K562 (cell line): Measurements from ENCODE around the gene HECA. TPM values are rescaled to one million over a fixed set of nuclear protein-coding genes. Genes with fewer than 3 reads are reported as not detected.
"Not testable (repeated sequence)": the region's sequence is repeated elsewhere in the genome, so short reads cannot be mapped to it uniquely, and the experiment has no call there.

ENCODE experiments used
- ATAC-seq: fragments of 200-7000 bp; cut with Tn5 transposase; 3 replicates; pipeline ENCODE4 v1.9.1; 2020; ENCODE audit warnings: moderate library complexity
- BruUV-seq: library from RNA; stranded (reverse); fragments of 400-500 nt; replicated peaks from 2 replicates; lab custom pipeline; 2021; lab: Mats Ljungman, UMichigan
- CTCF ChIA-PET: fragments of 300-600 bp; formaldehyde crosslinking; extraction: SDS; loops from one replicate; lab custom pipeline; 2021; ENCODE audit warnings: low intra/inter-chr PET ratio; lab: Yijun Ruan, JAX
- POLR2A ChIA-PET: fragments of 300-600, 350-650 bp; sonication (Branson Sonifier 250); formaldehyde crosslinking; extraction: SDS; loops from one replicate; lab custom pipeline; 2021; ENCODE audit warnings: antibody characterized with exemption, inconsistent platforms; lab: Yijun Ruan, JAX
- DNase-seq, 4 experiments: peaks; one replicate each; pipeline versions ENCODE4 v3.0.0 to v3.0.0-alpha.2; 2011 to 2018; ENCODE audit warnings: low spot score in 3 of 4, mixed read lengths in 3 of 4; ENCODE audit errors: extremely low read depth in 1 of 4
- FAIRE-seq: peaks from 2 replicates; lab custom pipeline; 2011; peaks lifted over from hg19 to GRCh38; lab: Jason Lieb, UNC
- H2AFZ ChIP-seq: 2 replicates; pipeline ENCODE4 v1.6.0; 2011; ENCODE audit warnings: low read depth, low read length, control low read depth, inconsistent platforms
- H3K27ac ChIP-seq: fragments of 200-600 bp; 3 replicates; pipeline ENCODE4 v1.8.0; 2011; ENCODE audit warnings: low read depth, mild to moderate bottlenecking, control low read depth, inconsistent platforms, low read length, moderate library complexity, mixed read lengths; ENCODE audit errors: extremely low read depth
- H3K27me3 ChIP-seq, 2 experiments: fragments of 300-600 bp in 1 of 2; 2 replicates in 1 of 2; 3 replicates in 1 of 2; pipeline versions ENCODE4 v1.6.0 to v1.8.0; 2011; ENCODE audit warnings: inconsistent platforms in 2 of 2, low read length in 2 of 2, mild to moderate bottlenecking in 1 of 2, mixed read lengths in 1 of 2, moderate library complexity in 1 of 2; ENCODE audit not compliant: control insufficient read depth in 2 of 2, insufficient read depth in 2 of 2
- H3K36me3 ChIP-seq: fragments of 300-600 bp; 3 replicates; pipeline ENCODE4 v1.8.0; 2011; ENCODE audit warnings: mild to moderate bottlenecking, low read length, inconsistent platforms; ENCODE audit not compliant: control insufficient read depth, insufficient read depth
- H3K4me1 ChIP-seq, 2 experiments: fragments of 200-600 bp in 1 of 2; replicated peaks in 1 of 2; 2 replicates in 1 of 2; 3 replicates in 1 of 2; pipeline versions ENCODE4 v1.5.1 to v1.8.0; 2011; ENCODE audit warnings: inconsistent platforms in 2 of 2, low read length in 2 of 2, mild to moderate bottlenecking in 1 of 2, mixed read lengths in 1 of 2, moderate library complexity in 1 of 2; ENCODE audit not compliant: control insufficient read depth in 2 of 2, insufficient read depth in 2 of 2
- H3K4me2 ChIP-seq: 2 replicates; pipeline ENCODE4 v1.6.1; 2011; ENCODE audit warnings: low read length, control low read depth, inconsistent platforms, mixed read lengths; ENCODE audit not compliant: insufficient read depth
- H3K4me3 ChIP-seq: fragments of 200-600 bp; sonication (generic), shearing (Covaris generic); 2 replicates; pipeline ENCODE4 v1.5.1; 2016; ENCODE audit warnings: control low read depth, inconsistent platforms
- H3K79me2 ChIP-seq: fragments of 200-600 bp; 3 replicates; pipeline ENCODE4 v1.8.0; 2011; ENCODE audit warnings: low read length, inconsistent platforms; ENCODE audit not compliant: control insufficient read depth, insufficient read depth
- H3K9ac ChIP-seq, 2 experiments: 2 replicates each; pipeline versions ENCODE4 v1.6.0 to v1.6.1; 2011; ENCODE audit warnings: low read depth in 2 of 2, low read length in 2 of 2, control low read depth in 1 of 2, inconsistent platforms in 1 of 2, mild to moderate bottlenecking in 1 of 2, mixed read lengths in 1 of 2; ENCODE audit not compliant: insufficient read depth in 1 of 2
- H3K9me1 ChIP-seq: one replicate; pipeline ENCODE4 v1.6.0; 2011; ENCODE audit warnings: inconsistent platforms, mild to moderate bottlenecking, low read length, moderate library complexity; ENCODE audit not compliant: control insufficient read depth, insufficient read depth
- H3K9me3 ChIP-seq: replicated peaks from 2 replicates; pipeline ENCODE4 v1.5.1; 2011; ENCODE audit warnings: low read depth, low read length, inconsistent platforms; ENCODE audit not compliant: control insufficient read depth, insufficient read depth
- H4K20me1 ChIP-seq: replicated peaks from 2 replicates; pipeline ENCODE4 v1.6.1; 2011; ENCODE audit warnings: low read length, inconsistent platforms, mixed read lengths; ENCODE audit not compliant: control insufficient read depth, insufficient read depth
- KLF10 ChIP-seq: fragments of 250-450 bp; sonication (Bioruptor Pico); IDR thresholded peaks from 2 replicates; pipeline ENCODE4 v1.6.1; 2021; ENCODE audit warnings: matching md5 sums
- ZBTB7A ChIP-seq: IDR thresholded peaks from 2 replicates; pipeline ENCODE4 v1.6.1; 2011; ENCODE audit warnings: low read depth, mild to moderate bottlenecking, low read length, moderate library complexity, borderline replicate concordance; ENCODE audit not compliant: control insufficient read depth
- ZKSCAN8 ChIP-seq: fragments of 200-800 bp; sonication (Bioruptor generic); IDR thresholded peaks from 2 replicates; pipeline ENCODE4 v1.6.1; 2016; ENCODE audit warnings: missing genetic modification characterization, missing compliant biosample characterization
- ZNF445 ChIP-seq: fragments of 250-450 bp; sonication (Bioruptor Pico); IDR thresholded peaks from 2 replicates; pipeline ENCODE4 v1.4.0; 2020; ENCODE audit warnings: low read depth, mild to moderate bottlenecking, moderate library complexity
- WGBS: fragments of 100-300 bp; shearing (Covaris generic); methylation state at CpG from one replicate; pipeline ENCODE4 v1.1.6; 2016; ENCODE audit warnings: low coverage, mixed read lengths; ENCODE audit not compliant: insufficient coverage; ENCODE audit errors: missing lambda C conversion rate; 5-methylcytosine and 5-hydroxymethylcytosine counted together
- in situ Hi-C: fragments of 300-500 bp; cut with MboI; formaldehyde crosslinking; loops from 4 replicates; pipeline ENCODE4 v1.15.0; 2018; ENCODE audit warnings: inconsistent platforms, mixed read lengths
- intact Hi-C: fragments of 100-400 bp; cut with micrococcal nuclease; formaldehyde crosslinking; loops from 2 replicates; pipeline ENCODE4 v1.14.2; 2022
- polyA plus RNA-seq, 8 experiments: library from polyadenylated mRNA; depleted of rRNA in 4 of 8; stranded (reverse) in 5 of 8; unstranded in 3 of 8; fragments of >200 nt; fragmentation: Nextera tagmentation in 2 of 8; fragmentation: Illumina TruSeq in 1 of 8; extraction: Ambion mirVana in 2 of 8; extraction: Trizol in 1 of 8; gene quantifications; 2 replicates each; pipeline versions ENCODE4 v1.2.1 to v1.2.3, GENCODE V29; 2011 to 2014; ENCODE audit warnings: inconsistent platforms in 1 of 8, missing spikeins in 1 of 8
- total RNA-seq, 7 experiments: library from RNA; depleted of rRNA in 6 of 7; stranded (reverse); fragments of >200 nt in 6 of 7; fragmentation: Illumina TruSeq in 2 of 7; extraction: Trizol in 2 of 7; gene quantifications; 2 replicates each; pipeline versions ENCODE4 v1.2.1 to v1.2.3, GENCODE V29; 2011 to 2021; ENCODE audit warnings: low replicate concordance in 1 of 7

The HECA gene
- total and polyA plus RNA-seq, 9 of the 15 experiments (the other 6 are each of a cell fraction or from before 2014, with no cell fraction given): 0.31 to 2.3 (median 1.1) TPM

- no peak for DNase-seq
- Histone ChIP-seq H3K4me1 (no peaks in the 10 kb centered on the region), H3K9me3 (peaks cover 6% of the 10 kb centered on the region), H3K79me2 (no peaks in the 10 kb centered on the region), H3K4me3 (no peak overlapping the region), H3K27ac (no peak overlapping the region), H2AFZ (no peak overlapping the region), H4K20me1 (no peaks in the 10 kb centered on the region), H3K9ac (no peak overlapping the region), H3K27me3 (no peaks in the 10 kb centered on the region), H3K9me1 (no peaks in the 10 kb centered on the region), H3K36me3 (no peaks in the 10 kb centered on the region), H3K4me2 (no peak overlapping the region)
- no TSS peak for BruUV-seq
- no peak for ATAC-seq
- CTCF ChIA-PET: no interaction called here
- 0% methylated on average over 1 of the region's 1 CpG for WGBS
- POLR2A ChIA-PET: interaction anchor here (0.6 to 1.0 kb wide), 2 partner anchors 348 to 461 kb away, joined by 3 read pairs; no protein-coding TSS in a partner anchor
- TF ChIP-seq KLF10 (CRISPR knock-in tag) (no peak), ZBTB7A (no peak)
- FAIRE-seq: no peak
- intact Hi-C loops (no loop called here), in situ Hi-C loops (no loop called here)
Measured at GRCh38 chr6:139117734-139118133, 17.1 kb upstream of the HECA start.

DNA sequence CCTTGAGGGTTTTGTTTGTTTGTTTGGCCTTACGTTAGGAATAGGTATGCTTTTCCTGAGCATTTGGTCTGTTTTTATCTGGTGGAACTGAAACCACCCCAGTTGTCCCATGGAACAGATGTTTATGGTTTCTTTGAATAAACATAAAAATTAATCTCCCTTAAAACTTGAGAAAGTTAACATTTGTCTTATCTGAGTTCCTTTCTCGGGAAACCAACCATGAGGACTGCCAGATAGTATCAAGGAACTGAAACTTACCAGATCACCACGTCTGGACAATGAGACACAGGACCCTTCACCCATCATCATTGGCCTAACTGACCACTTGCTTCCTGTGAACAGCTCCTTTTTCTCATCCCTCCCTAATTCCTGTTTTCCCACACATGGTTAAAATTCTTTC lies 15.3 kb upstream of the HECA start:
- FAIRE-seq (no peak), DNase-seq (no peak), ATAC-seq (no peak)
- Histone ChIP-seq H3K4me2 (no peak overlapping the region), H3K9ac (no peak overlapping the region), H3K27me3 (no peaks in the 10 kb centered on the region), H3K4me1 (no peaks in the 10 kb centered on the region), H4K20me1 (no peaks in the 10 kb centered on the region), H3K9me3 (peaks cover 6% of the 10 kb centered on the region), H3K27ac (no peak overlapping the region), H3K4me3 (no peak overlapping the region), H3K36me3 (no peaks in the 10 kb centered on the region), H3K79me2 (no peaks in the 10 kb centered on the region), H3K9me1 (no peaks in the 10 kb centered on the region), H2AFZ (no peak overlapping the region)
- ChIA-PET POLR2A (interaction anchor here (0.7 kb wide), 1 partner anchor 168 kb away, joined by 3 read pairs; no protein-coding TSS in a partner anchor), CTCF (no interaction called here)
- intact Hi-C loops: no loop called here
- TF ChIP-seq ZKSCAN8 (CRISPR knock-in tag): no peak
- TF ChIP-seq ZNF445 (CRISPR knock-in tag): peak; percentile 61; the same call in 1 of the 2 replicates
- in situ Hi-C loops: no loop called here
- BruUV-seq: no TSS peak
- WGBS: 2% methylated on average over 3 of the region's 3 CpGs

DNA sequence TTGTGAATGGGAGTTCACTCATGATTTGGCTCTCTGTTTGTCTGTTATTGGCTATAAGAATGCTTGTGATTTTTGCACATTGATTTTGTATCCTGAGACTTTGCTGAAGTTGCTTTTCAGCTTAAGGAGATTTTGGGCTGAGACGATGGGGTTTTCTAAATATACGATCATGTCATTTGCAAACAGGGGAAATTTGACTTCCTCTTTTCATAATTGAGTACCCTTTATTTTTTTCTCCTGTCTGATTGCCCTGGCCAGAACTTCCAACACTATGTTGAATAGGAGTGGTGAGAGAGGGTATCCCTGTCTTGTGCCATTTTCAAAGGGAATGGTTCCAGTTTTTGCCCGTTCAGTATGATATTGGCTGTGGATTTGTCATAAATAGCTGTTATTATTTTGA lies 12.1 kb upstream of the HECA start:
- H3K9me1 ChIP-seq, H3K4me1 ChIP-seq, H3K79me2 ChIP-seq, H4K20me1 ChIP-seq, H3K27ac ChIP-seq, ATAC-seq, H3K27me3 ChIP-seq, H2AFZ ChIP-seq, intact Hi-C loops, FAIRE-seq, DNase-seq, POLR2A ChIA-PET, H3K9me3 ChIP-seq, H3K4me3 ChIP-seq, H3K9ac ChIP-seq, CTCF ChIA-PET, H3K36me3 ChIP-seq, BruUV-seq, H3K4me2 ChIP-seq: not testable (repeated sequence)
- WGBS: 4% methylated on average over 3 of the region's 3 CpGs
- in situ Hi-C loops: loop anchor here (10.0 kb wide), 1 partner anchor 232 kb away; no protein-coding TSS in a partner anchor
